GM18499 (cell line): ENCODE measurements around the gene NXPE1.
"Not testable (repeated sequence)": the region's sequence is repeated elsewhere in the genome, so short reads cannot be mapped to it uniquely, and the experiment has no call there.

Source experiments
- ATAC-seq: cut with Tn5 transposase; IDR thresholded peaks from one replicate; pipeline ENCODE4 v1.9.1; 2021; ENCODE audit warnings: moderate number of reproducible peaks; ENCODE audit not compliant: insufficient read depth, unreplicated experiment

The NXPE1 gene

GRCh38 chr11:114559425-114560310, at the start of gene NXPE1:
Gene NXPE1 (minus strand): TSS chr11:114559881. CDS start chr11:114551201, 8,680 bp downstream.
- no peak for ATAC-seq

- no peak for ATAC-seq
Measured at GRCh38 chr11:114609429-114609828, 49.7 kb upstream of the NXPE1 start.

DNA sequence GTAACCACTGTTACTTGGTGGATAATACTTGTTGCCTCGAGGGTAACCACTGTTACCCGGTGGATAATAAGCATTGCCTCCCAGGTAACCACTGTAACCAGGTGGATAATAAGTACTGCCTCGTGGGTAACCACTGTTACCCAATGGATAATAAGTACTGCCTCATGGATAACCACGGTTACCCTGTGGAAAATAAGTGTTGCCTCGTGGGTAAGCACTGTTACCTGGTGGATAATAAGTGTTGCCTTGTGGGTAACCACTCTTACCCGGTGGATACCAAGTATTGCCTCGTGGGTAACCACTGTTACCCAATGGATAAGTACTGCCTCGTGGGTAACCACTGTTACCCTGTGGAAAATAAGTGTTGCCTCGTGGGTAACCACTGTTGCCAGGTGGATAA, 48.9 kb upstream of the NXPE1 start:
- not testable (repeated sequence) for ATAC-seq

DNA sequence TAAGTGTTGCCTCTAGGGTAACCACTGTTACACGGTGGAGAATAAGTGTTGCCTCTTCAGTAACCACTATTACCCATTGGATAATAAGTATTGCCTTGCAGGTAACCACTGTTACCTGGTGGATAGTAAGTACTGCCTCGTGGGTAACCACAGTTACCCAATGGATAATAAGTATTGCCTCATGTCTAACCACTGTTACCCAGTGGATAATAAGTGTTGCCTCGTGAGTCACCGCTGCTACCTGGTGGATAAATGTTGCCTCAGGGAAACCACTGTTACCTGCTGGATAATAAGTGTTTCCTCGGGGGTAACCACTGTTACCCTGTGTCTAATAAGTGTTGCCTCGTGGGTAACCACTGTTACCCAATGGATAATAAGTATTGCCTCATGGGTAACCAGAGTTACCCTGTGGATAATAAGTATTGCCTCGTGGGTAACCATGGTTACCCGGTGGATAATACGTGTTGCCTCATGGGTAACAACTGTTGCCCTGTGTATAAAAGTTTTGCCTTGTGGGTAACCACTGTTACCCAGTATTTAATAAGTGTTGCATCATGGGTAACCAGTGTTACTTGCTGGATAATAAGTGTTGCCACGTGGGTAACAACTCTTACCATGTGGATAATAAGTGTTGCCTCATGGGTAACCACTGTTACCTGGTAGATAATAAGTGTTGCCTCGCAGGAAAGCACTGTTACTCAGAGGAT, 48.2 kb upstream of the NXPE1 start:
- ATAC-seq: no peak

DNA sequence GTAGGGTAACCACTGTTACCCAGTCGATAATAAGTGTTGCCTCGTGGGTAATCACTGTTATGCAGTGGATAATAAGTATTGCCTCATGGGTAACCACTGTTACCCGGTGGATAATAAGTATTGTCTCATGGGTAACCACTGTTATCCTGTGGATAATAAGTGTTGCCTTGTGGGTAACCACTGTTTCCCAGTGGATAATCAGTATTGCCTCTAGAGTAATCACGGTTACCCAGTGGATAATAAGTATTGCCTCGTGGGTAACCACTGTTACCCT, 47.1 kb upstream of the NXPE1 start:
- ATAC-seq: not testable (repeated sequence)

DNA sequence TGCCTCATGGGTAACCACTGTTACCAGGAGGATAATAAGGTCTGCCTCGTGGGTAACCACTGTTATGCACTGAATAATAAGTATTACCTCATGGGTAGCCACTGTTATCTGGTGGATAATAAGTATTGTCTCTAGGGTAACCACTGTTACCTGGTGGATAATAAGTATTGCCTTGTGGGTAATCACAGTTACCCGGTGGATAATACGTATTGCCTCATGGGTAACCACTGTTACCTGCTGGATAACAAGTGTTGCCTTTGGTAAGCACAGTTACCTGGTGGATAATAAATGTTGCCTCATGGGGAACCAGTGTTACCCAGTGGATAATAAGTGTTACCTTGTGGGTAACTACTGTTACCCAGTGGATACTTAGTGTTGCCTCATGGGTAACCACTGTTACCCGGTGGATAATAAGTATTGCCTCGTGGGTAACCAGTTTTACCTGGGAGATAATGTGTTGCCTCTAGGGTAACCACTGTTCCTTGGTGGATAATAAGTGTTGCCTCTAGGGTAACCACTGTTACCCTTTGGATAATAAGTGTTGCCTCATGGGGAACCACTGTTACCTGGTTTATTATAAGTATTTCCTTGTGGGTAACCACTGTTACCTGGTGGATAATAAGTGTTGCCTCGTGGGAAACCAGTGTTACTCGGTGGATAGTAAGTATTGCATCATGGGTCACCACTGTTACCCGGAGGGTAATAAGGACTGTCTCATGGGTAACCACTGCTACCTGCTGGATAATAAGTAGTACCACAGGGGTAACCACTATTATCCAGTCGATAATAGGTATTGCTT, 46.5 kb upstream of the NXPE1 start:
- ATAC-seq: no peak

DNA sequence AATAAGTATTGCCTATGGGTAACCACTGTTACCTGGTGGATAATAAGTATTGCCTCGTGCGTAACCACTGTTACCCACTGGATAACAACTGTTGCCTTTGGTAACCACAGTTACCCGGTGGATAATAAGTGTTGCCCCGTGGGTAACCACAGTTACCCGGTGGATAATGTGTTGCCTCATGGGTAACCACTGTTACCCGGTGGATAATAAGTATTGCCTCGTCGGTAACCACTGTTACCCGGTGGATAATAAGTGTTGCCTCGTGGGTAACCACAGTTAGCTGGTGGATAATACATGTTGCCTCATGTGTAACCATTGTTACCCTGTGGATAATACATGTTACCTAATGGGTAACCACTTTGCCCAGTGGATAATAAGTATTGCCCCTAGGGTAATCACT, 45.7 kb upstream of the NXPE1 start:
- no peak for ATAC-seq

DNA sequence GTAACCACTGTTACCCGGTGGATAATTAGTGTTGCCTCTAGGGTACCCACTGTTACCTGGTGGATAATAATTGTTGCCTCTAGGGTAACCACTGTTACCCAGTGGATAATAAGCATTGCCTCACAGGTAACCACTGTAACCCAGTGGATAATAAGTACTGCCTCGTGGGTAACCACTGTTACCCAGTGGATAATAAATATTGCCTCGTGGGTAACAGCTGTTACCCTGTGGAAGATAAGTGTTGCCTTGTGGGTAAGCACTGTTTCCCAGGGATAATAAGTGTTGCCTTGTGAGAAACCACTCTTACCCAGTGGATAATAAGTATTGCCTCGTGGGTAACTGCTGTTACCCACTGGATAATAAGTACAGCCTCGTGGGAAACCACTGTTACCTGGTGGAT, 45.2 kb upstream of the NXPE1 start:
- ATAC-seq: no peak

GRCh38 chr11:114604179-114604813, 44.6 kb upstream of the NXPE1 start:
- no peak for ATAC-seq

- ATAC-seq: not testable (repeated sequence)
Measured at GRCh38 chr11:114603151-114603550, 43.5 kb upstream of the NXPE1 start.

DNA sequence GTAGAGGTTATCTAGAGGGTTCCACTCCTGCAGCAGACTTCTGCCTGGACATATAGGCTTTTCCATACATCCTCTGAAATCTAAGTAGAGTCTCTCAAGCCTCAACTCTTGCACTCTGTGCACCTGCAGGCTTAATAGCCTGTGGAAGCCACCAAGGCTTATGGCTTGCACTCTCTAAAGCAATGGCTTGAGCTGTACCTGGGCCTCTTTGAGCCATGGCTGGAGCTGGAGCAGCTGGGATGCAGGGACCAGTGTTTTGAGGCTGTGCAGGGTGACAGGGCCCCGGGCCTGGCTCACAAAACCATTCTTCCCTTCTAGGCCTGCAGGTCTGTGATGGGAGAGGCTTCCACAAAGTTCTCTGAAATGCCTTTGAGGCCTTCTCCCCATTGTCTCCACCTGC, 38.8 kb upstream of the NXPE1 start:
- ATAC-seq: no peak

DNA sequence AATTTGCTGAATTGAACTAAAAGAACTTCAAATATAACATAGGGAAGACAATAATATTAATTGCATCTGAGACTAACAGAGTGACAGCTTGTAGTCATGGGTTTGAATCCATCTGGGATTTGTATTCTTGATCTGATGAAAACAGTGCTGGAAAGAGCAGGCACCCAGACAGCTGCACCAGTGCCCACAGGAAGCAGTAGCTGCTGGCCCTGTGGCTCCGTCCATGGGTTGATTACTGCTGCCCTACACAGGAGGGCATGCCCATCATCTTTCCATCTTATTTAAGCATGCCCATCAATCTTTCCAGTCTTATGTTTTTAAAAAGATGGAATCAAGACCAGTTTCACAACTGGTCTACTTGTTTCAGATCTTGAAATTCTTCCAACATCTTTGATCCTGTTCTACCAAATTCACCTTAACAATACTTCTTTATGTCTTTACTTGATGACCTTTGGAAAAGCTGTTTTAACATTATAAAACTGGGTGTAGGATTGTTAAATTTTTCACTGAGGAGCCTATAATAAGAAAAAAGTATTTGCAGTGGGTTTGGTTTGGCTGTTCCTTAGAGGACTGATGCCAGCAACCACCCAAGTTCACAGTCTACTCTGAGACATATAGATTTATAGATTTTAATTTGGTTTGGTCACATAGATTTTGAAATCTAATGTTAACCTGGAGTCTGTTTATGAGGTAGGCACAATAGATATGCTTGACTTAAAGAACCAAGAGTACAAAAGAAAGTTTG, 36.7 kb upstream of the NXPE1 start:
- no peak for ATAC-seq

- ATAC-seq: no peak
Measured at GRCh38 chr11:114595571-114595970, 35.9 kb upstream of the NXPE1 start, which contains the start of gene NXPE4. Gene NXPE4 (minus strand): TSS chr11:114595786. CDS start chr11:114594759, 1,027 bp downstream.

DNA sequence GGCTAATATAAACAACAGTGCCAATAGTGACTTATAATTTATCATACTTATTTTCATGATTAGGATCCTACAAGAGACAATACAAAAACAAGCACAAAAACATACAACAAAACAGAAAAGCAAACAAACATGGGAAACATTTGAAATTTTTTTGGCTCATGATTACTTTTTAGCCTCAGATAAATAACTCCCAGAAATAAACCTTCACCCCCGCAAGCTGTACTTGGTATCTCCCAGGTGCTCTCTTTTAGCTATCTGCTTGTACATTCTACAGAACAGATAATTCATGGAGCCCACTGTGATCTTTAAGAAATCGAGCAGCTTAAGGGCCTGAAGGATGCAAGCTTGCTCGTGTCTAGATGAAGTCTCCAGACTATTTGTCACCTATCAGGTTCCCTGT, 35.0 kb upstream of the NXPE1 start:
- no peak for ATAC-seq

GRCh38 chr11:114587398-114587953, 27.8 kb upstream of the NXPE1 start:
- ATAC-seq: no peak

DNA sequence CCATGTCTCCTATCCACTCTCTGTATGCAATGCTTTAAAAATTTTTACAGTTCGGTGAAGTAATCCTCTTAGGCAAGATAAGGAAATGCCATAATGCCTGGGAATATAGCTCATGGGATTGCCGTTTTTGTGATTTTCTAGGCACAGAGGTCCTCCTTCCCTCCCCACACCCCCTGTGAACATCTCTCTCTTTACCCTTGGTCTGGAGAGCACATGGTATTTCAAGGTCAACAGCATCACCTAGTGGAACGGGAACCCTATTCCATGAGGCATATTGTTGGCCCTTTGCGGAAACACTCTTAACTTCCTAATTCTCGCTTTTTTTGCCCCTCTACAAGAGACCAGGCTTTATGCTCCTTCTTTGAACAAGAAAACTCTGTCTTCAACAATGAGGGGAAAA, 27.1 kb upstream of the NXPE1 start:
- no peak for ATAC-seq

GRCh38 chr11:114571712-114572111, 12.0 kb upstream of the NXPE1 start:
- ATAC-seq: no peak

DNA sequence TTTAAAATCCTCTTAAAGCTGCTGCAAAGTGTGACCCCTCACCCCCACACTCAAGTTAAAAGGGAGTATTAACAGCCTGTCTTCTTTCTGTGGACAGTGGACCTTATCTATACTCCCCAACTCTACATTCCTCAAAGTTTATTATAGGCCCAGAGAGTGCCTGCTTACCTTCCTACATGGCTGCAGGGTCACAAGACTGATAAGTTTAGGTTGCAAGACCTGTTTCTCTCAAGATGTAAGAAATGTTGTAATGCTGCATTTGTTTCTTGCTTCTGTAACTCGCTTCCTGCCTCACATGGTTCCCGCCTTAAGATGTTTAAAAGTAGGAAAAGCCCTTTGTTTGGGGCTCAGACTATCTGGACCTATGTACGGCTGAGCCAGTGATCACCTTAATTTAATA, 10.1 kb upstream of the NXPE1 start:
- ATAC-seq: no peak

DNA sequence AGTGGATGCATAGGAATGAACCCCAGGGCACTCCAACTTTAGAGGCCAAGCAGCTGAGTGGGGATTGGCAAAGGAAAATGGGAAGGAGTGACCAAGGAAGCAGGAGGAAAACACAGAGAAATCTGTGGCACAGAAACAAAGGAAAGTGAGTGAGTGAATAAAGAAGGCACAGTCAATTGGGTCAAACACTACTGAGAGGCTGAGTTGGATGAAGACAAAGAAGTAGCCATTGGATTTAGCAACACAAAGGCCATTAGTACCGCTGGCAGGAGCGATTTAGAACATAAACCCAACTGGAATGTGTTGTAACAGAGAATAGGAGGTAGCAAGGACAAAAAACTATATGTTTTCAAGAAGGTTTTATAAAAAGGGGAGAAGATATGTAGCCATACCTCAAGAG, 6.6 kb upstream of the NXPE1 start:
- ATAC-seq: no peak

GRCh38 chr11:114564831-114565230, 5.2 kb upstream of the NXPE1 start:
- ATAC-seq: no peak
